H1 (cell line): ENCODE data around the gene BLOC1S1. TPM values are rescaled to one million over a fixed set of nuclear protein-coding genes. Genes with fewer than 3 reads are reported as not detected.

Experiments used
- CTCF ChIA-PET: fragments of 300-600 bp; sonication (Branson Sonifier 250); formaldehyde crosslinking; loops from one replicate; lab custom pipeline; 2021; ENCODE audit not compliant: partially characterized antibody; lab: Charles Lee
- POLR2A ChIA-PET: fragments of 300-600 bp; sonication (Branson Sonifier 250); formaldehyde crosslinking; loops from one replicate; lab custom pipeline; 2021; ENCODE audit warnings: inconsistent platforms; ENCODE audit not compliant: partially characterized antibody; lab: Charles Lee
- DNase-seq, 2 experiments: peaks; one replicate each; pipeline versions ENCODE4 v3.0.0 to v3.0.0-alpha.2; 2010 to 2022; ENCODE audit warnings: low spot score in 2 of 2, low read depth in 1 of 2, mixed read lengths in 1 of 2
- FAIRE-seq: peaks from 2 replicates; lab custom pipeline; 2011; peaks lifted over from hg19 to GRCh38; lab: Jason Lieb, UNC
- H2AFZ ChIP-seq: 2 replicates; pipeline ENCODE4 v1.8.1; 2012; ENCODE audit warnings: low read length, inconsistent platforms
- H2AK5ac ChIP-seq: 2 replicates; pipeline ENCODE4 v1.6.1; 2013; ENCODE audit warnings: low read depth, low read length
- H2BK120ac ChIP-seq: replicated peaks from 2 replicates; pipeline ENCODE3; 2013; ENCODE audit warnings: low read depth, low read length, inconsistent platforms
- H2BK12ac ChIP-seq: 2 replicates; pipeline ENCODE4 v1.6.1; 2013; ENCODE audit warnings: low read depth, low read length
- H2BK15ac ChIP-seq: 2 replicates; pipeline ENCODE4 v1.6.1; 2013; ENCODE audit warnings: low read length
- H2BK20ac ChIP-seq: 2 replicates; pipeline ENCODE4 v1.6.1; 2013; ENCODE audit warnings: low read length
- H2BK5ac ChIP-seq: 2 replicates; pipeline ENCODE4 v1.6.1; 2013; ENCODE audit warnings: low read depth, low read length
- H3K14ac ChIP-seq: 2 replicates; pipeline ENCODE4 v1.6.1; 2013; ENCODE audit warnings: inconsistent platforms; ENCODE audit not compliant: insufficient read length
- H3K18ac ChIP-seq: 2 replicates; pipeline ENCODE4 v1.6.1; 2013; ENCODE audit warnings: low read length; ENCODE audit errors: extremely low read depth
- H3K23ac ChIP-seq: 2 replicates; pipeline ENCODE4 v1.6.1; 2013; ENCODE audit warnings: inconsistent platforms; ENCODE audit not compliant: insufficient read length
- H3K23me2 ChIP-seq: 2 replicates; pipeline ENCODE4 v1.6.1; 2013; ENCODE audit warnings: low read depth, low read length
- H3K27ac ChIP-seq: 2 replicates; pipeline ENCODE4 v1.6.1; 2011; ENCODE audit warnings: low read depth, low read length, inconsistent platforms
- H3K27me3 ChIP-seq, 4 experiments: replicated peaks in 1 of 4; 1 replicate in 1 of 4; 2 replicates in 3 of 4; pipeline versions ENCODE4 v1.6.1 to v1.8.1; 2011 to 2013; ENCODE audit warnings: low read length in 3 of 4, mild to moderate bottlenecking in 3 of 4, inconsistent platforms in 2 of 4, mixed read lengths in 2 of 4, moderate library complexity in 1 of 4; ENCODE audit not compliant: control insufficient read depth in 3 of 4, insufficient read depth in 3 of 4; ENCODE audit errors: extremely low read depth in 1 of 4
- H3K36me3 ChIP-seq, 4 experiments: 2 replicates each; pipeline versions ENCODE4 v1.6.1 to v1.8.1; 2011 to 2013; ENCODE audit warnings: mild to moderate bottlenecking in 4 of 4, low read length in 3 of 4, moderate library complexity in 2 of 4, control low read depth in 1 of 4, inconsistent platforms in 1 of 4; ENCODE audit not compliant: insufficient read depth in 4 of 4, control insufficient read depth in 2 of 4
- H3K4ac ChIP-seq: replicated peaks from 2 replicates; pipeline ENCODE3; 2013; ENCODE audit warnings: low read length, low read depth, mixed read lengths, inconsistent platforms; ENCODE audit not compliant: insufficient read length
- H3K4me1 ChIP-seq, 4 experiments: replicated peaks in 1 of 4; 1 replicate in 1 of 4; 2 replicates in 3 of 4; pipeline versions ENCODE4 v1.6.1 to v1.8.1; 2011 to 2013; ENCODE audit warnings: low read length in 3 of 4, inconsistent platforms in 2 of 4, mixed read lengths in 1 of 4; ENCODE audit not compliant: insufficient read depth in 4 of 4, control insufficient read depth in 3 of 4
- H3K4me2 ChIP-seq, 2 experiments: 2 replicates each; pipeline versions ENCODE4 v1.6.1 to v1.8.1; 2011 to 2013; ENCODE audit warnings: low read depth in 2 of 2, low read length in 2 of 2, control low read depth in 1 of 2, inconsistent platforms in 1 of 2, mild to moderate bottlenecking in 1 of 2; ENCODE audit not compliant: insufficient read depth in 1 of 2
- H3K4me3 ChIP-seq, 4 experiments: fragments of 200-600, 300-600 bp in 1 of 4; sonication (generic), shearing (Covaris generic), sonication (Bioruptor Twin) in 1 of 4; 2 replicates each; pipeline versions ENCODE4 v1.5.1 to v1.8.1; 2011 to 2016; ENCODE audit warnings: low read length in 4 of 4, low read depth in 3 of 4, control low read depth in 2 of 4, inconsistent platforms in 2 of 4, mild to moderate bottlenecking in 2 of 4, mixed read lengths in 1 of 4, moderate library complexity in 1 of 4; ENCODE audit not compliant: insufficient read depth in 2 of 4; ENCODE audit errors: extremely low read depth in 1 of 4
- H3K56ac ChIP-seq: replicated peaks from 2 replicates; pipeline ENCODE3; 2013; ENCODE audit warnings: low read depth, mild to moderate bottlenecking, mixed read lengths, low read length, inconsistent platforms; ENCODE audit not compliant: insufficient read length
- H3K79me1 ChIP-seq: 2 replicates; pipeline ENCODE4 v1.6.1; 2013; ENCODE audit warnings: low read depth, low read length, control low read depth
- H3K79me2 ChIP-seq, 2 experiments: 2 replicates each; pipeline versions ENCODE4 v1.6.1 to v1.8.1; 2012 to 2013; ENCODE audit warnings: low read length in 2 of 2, mild to moderate bottlenecking in 2 of 2, inconsistent platforms in 1 of 2; ENCODE audit not compliant: insufficient read depth in 2 of 2, control insufficient read depth in 1 of 2
- H3K9ac ChIP-seq, 4 experiments: replicated peaks in 1 of 4; 1 replicate in 1 of 4; 2 replicates in 3 of 4; pipeline versions ENCODE4 v1.6.1 to v1.8.1; 2011 to 2013; ENCODE audit warnings: low read depth in 3 of 4, low read length in 3 of 4, control low read depth in 2 of 4, mild to moderate bottlenecking in 2 of 4, moderate library complexity in 2 of 4, inconsistent platforms in 1 of 4; ENCODE audit errors: extremely low read depth in 1 of 4
- H3K9me3 ChIP-seq, 2 experiments: 2 replicates each; pipeline versions ENCODE4 v1.6.1 to v1.8.1; 2012 to 2013; ENCODE audit warnings: mild to moderate bottlenecking in 2 of 2, moderate library complexity in 2 of 2, control low read depth in 1 of 2, inconsistent platforms in 1 of 2, low read depth in 1 of 2, low read length in 1 of 2, mixed read lengths in 1 of 2; ENCODE audit not compliant: insufficient read depth in 2 of 2
- H4K20me1 ChIP-seq, 2 experiments: replicated peaks in 1 of 2; 2 replicates each; pipeline versions ENCODE3 to v1.8.1; 2011 to 2013; ENCODE audit warnings: inconsistent platforms in 2 of 2, low read length in 2 of 2, mild to moderate bottlenecking in 1 of 2; ENCODE audit not compliant: insufficient read depth in 2 of 2, control insufficient read depth in 1 of 2
- H4K5ac ChIP-seq: 2 replicates; pipeline ENCODE4 v1.6.1; 2013; ENCODE audit warnings: low read length, low read depth, mixed read lengths, inconsistent platforms; ENCODE audit not compliant: insufficient read length
- H4K8ac ChIP-seq: 2 replicates; pipeline ENCODE4 v1.8.0; 2013; ENCODE audit warnings: mild to moderate bottlenecking, moderate library complexity, low read length, inconsistent platforms; ENCODE audit not compliant: insufficient read depth; ENCODE audit errors: extremely low read depth
- H4K91ac ChIP-seq: replicated peaks from 2 replicates; pipeline ENCODE3; 2013; ENCODE audit warnings: low read length, mixed read lengths, inconsistent platforms; ENCODE audit not compliant: insufficient read length
- RAD21 ChIP-seq, 2 experiments: IDR thresholded peaks in 1 of 2; conservative IDR thresholded peaks in 1 of 2; 2 replicates each; pipeline ENCODE4 v1.6.1; 2011; ENCODE audit warnings: low read depth in 2 of 2, low read length in 2 of 2, improper control_type of control experiment in 1 of 2, inconsistent platforms in 1 of 2, mild to moderate bottlenecking in 1 of 2, moderate library complexity in 1 of 2
- WGBS, 2 experiments: shearing (Covaris generic) in 1 of 2; methylation state at CpG; one replicate each; pipeline versions ENCODE4 v1.1.6 to v1.1.7; 2013 to 2015; ENCODE audit warnings: low lambda C conversion rate in 2 of 2, mixed read lengths in 2 of 2, inconsistent platforms in 1 of 2, low coverage in 1 of 2, missing lambda C conversion rate in 1 of 2; ENCODE audit not compliant: insufficient replicate concordance in 2 of 2, insufficient coverage in 1 of 2, insufficient read length in 1 of 2; ENCODE audit errors: extremely low coverage in 1 of 2, missing lambda C conversion rate in 1 of 2; 5-methylcytosine and 5-hydroxymethylcytosine counted together
- polyA plus RNA-seq, 7 experiments: library from polyadenylated mRNA; depleted of rRNA in 3 of 7; stranded (reverse) in 5 of 7; unstranded in 2 of 7; fragments of >200 nt in 5 of 7; fragments of 200-250 nt in 2 of 7; gene quantifications; 1 replicate in 5 of 7; 2 replicates in 1 of 7; 4 replicates in 1 of 7; pipeline versions ENCODE4 v1.2.1 to v1.2.3, GENCODE V29; 2011 to 2013; ENCODE audit warnings: missing spikeins in 2 of 7, mixed read lengths in 2 of 7
- total RNA-seq: library from RNA; stranded (reverse); fragmentation: NEBNext Ultra II Directional; extraction: Animal tissue kit (Norgen Biotek cat#: 25700); gene quantifications from 2 replicates; pipeline ENCODE4 v1.2.1, GENCODE V29; 2021

Gene BLOC1S1
- total and polyA plus RNA-seq, 2 of the 8 experiments (the other 6 are each of a cell fraction or from before 2014, with no cell fraction given) = 91.1 to 185 TPM

GRCh38 chr12:55702861-55703260, 13.0 kb upstream of the BLOC1S1 start:
- FAIRE-seq (no peak), DNase-seq (no peak)
- Histone ChIP-seq H3K4me3 (no peak overlapping the region), H3K36me3 (peaks cover 0 to 3% (median 1%) of the 10 kb centered on the region in 4 experiments; a peak in 2 of 8 replicates), H2BK15ac (no peak overlapping the region), H3K4ac (no peak overlapping the region), H3K4me1 (peaks cover 0 to 13% (median 6%) of the 10 kb centered on the region in 4 experiments; a peak in 5 of 7 replicates), H2BK12ac (no peak overlapping the region), H3K23me2 (peaks cover 11% of the 10 kb centered on the region; the same call in 1 of the 2 replicates), H3K9me3 (no peaks in the 10 kb centered on the region), H2AK5ac (no peak overlapping the region), H3K18ac (no peak overlapping the region), H4K8ac (no peak overlapping the region), H3K27ac (no peak overlapping the region; the same call in 1 of the 2 replicates), H4K91ac (no peak overlapping the region), H2BK5ac (0 out of 2 replicates have a peak overlapping the region, but pooled peaks have one; percentile 16), H3K14ac (no peak overlapping the region), H4K5ac (no peak overlapping the region), H2AFZ (no peak overlapping the region), H3K4me2 (no peak overlapping the region), H2BK20ac (no peak overlapping the region), H3K79me1 (peaks cover 14% of the 10 kb centered on the region; the same call in 1 of the 2 replicates), H3K23ac (no peak overlapping the region), H3K79me2 (peaks cover 0 to 32% of the 10 kb centered on the region in 2 experiments; a peak in 2 of 4 replicates), H3K56ac (no peak overlapping the region), H3K27me3 (peaks cover 0 to 3% (median 0%) of the 10 kb centered on the region in 4 experiments; a peak in 3 of 7 replicates), H3K9ac (no peak overlapping the region), H2BK120ac (no peak overlapping the region), H4K20me1 (peaks cover 0 to 16% of the 10 kb centered on the region in 2 experiments)
- CTCF ChIA-PET = interaction anchor here (0.6 to 5.1 kb wide), 7 partner anchors 11 to 46 kb away, joined by 3 to 38 read pairs (median 3); partner anchors contain the start of gene RDH5
- POLR2A ChIA-PET = no interaction called here
- 94% methylated on average over 8 of the region's 8 CpGs; no CpG with 5 or more reads in 1 of the 2 experiments for WGBS, 2 experiments
- TF ChIP-seq RAD21 (IDR thresholded peaks at IDR 0.05 in 1 of 2, conservative IDR thresholded peaks at IDR 0.05 in 1 of 2; ENCODE audit: low read depth in 2 of 2, low read length in 2 of 2) = no peak
